Thyroid gland (tissue), 4 donors: Measurements from ENCODE around the gene KBTBD12. TPM values are rescaled to one million over a fixed set of nuclear protein-coding genes. Genes with fewer than 3 reads are reported as not detected.
"Not testable (repeated sequence)": the region's sequence is repeated elsewhere in the genome, so short reads cannot be mapped to it uniquely, and the experiment has no call there.

Source experiments
- DNase-seq, 2 donors: peaks; one replicate each; pipeline ENCODE4 v3.0.0-alpha.2; 2019
- H3K27ac ChIP-seq, 3 donors: fragments of 200-600 bp; sonication (generic); 1 replicate in 2 of 3; 2 replicates in 1 of 3; pipeline ENCODE4 v1.5.1; 2016 to 2019; ENCODE audit warnings: mild to moderate bottlenecking in 1 of 3, moderate library complexity in 1 of 3
- H3K27me3 ChIP-seq: fragments of 200-600 bp; sonication (generic); one replicate; pipeline ENCODE4 v1.5.1; 2019
- H3K36me3 ChIP-seq, 2 donors: fragments of 200-600 bp; sonication (generic); one replicate each; pipeline ENCODE4 v1.5.1; 2016 to 2019
- H3K4me1 ChIP-seq, 2 donors: fragments of 200-600 bp; sonication (generic); one replicate each; pipeline ENCODE4 v1.5.1; 2017 to 2019
- H3K4me3 ChIP-seq, 3 donors: fragments of 200-600 bp; sonication (generic); replicated peaks in 1 of 3; 1 replicate in 2 of 3; 2 replicates in 1 of 3; pipeline ENCODE4 v1.5.1; 2016; ENCODE audit warnings: mild to moderate bottlenecking in 1 of 3
- H3K9me3 ChIP-seq: fragments of 200-600 bp; sonication (generic); one replicate; pipeline ENCODE4 v1.5.1; 2017
- POLR2A ChIP-seq, 2 donors: fragments of 450-650 bp; IDR thresholded peaks; one replicate each; pipeline ENCODE4 v1.6.1; 2017; ENCODE audit warnings: antibody characterized with exemption in 2 of 2, mild to moderate bottlenecking in 2 of 2, moderate library complexity in 1 of 2
- WGBS, 2 donors: methylation state at CpG; one replicate each; pipeline ENCODE4 v1.1.5; 2017; 5-methylcytosine and 5-hydroxymethylcytosine counted together
- intact Hi-C: fragments of 100-400 bp; cut with DNase I; formaldehyde crosslinking; loops from one replicate; pipeline ENCODE4 v1.15.1; 2023
- total RNA-seq, 4 donors: library from RNA; depleted of rRNA; stranded (reverse); fragments of >200 nt; gene quantifications; one replicate each; pipeline ENCODE4 v1.2.3, GENCODE V29; 2016
- TF ChIP-seq, protein P1 (sequence below), 6 experiments: fragments of 200-600 bp in 3 of 6; fragments of 450-650 bp in 3 of 6; sonication (generic) in 3 of 6; IDR thresholded peaks; one replicate each; pipeline ENCODE4 v1.5.1; 2016 to 2019; ENCODE audit warnings: antibody characterized with exemption in 6 of 6, mild to moderate bottlenecking in 2 of 6, inconsistent platforms in 1 of 6, moderate library complexity in 1 of 6

Gene KBTBD12
- total RNA-seq, 4 donors from 2014 or later: 1.5 TPM; not detected in 3

DNA sequence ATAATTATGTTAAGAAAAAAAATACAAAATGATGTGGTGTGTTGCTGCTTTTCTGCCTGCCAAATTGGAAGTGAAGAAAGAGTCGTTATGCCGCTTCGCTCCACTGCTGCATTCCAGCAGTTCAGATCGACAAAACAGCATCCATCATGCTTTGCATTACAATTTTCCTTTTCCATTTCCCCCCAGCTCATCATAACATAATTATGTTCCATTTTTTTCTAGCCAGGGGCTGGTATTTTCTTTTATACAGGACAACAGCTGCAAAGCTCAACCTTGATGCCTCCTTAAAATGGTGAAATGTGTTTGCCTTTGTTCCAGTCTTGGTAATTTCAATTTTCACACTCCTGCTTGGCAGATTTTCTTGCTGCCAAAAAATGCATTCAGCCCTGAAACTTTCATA is 44.9 kb upstream of the KBTBD12 start:
- Histone ChIP-seq H3K4me1 (no peaks in the 10 kb centered on the region), H3K36me3 (no peaks in the 10 kb centered on the region), H3K9me3 (no peaks in the 10 kb centered on the region), H3K27ac (no peak overlapping the region), H3K4me3 (no peak overlapping the region), H3K27me3 (no peaks in the 10 kb centered on the region)
- DNase-seq: no peak
- TF ChIP-seq POLR2A (IDR thresholded peaks at IDR 0.05): no peak
- TF ChIP-seq, protein P1, sequence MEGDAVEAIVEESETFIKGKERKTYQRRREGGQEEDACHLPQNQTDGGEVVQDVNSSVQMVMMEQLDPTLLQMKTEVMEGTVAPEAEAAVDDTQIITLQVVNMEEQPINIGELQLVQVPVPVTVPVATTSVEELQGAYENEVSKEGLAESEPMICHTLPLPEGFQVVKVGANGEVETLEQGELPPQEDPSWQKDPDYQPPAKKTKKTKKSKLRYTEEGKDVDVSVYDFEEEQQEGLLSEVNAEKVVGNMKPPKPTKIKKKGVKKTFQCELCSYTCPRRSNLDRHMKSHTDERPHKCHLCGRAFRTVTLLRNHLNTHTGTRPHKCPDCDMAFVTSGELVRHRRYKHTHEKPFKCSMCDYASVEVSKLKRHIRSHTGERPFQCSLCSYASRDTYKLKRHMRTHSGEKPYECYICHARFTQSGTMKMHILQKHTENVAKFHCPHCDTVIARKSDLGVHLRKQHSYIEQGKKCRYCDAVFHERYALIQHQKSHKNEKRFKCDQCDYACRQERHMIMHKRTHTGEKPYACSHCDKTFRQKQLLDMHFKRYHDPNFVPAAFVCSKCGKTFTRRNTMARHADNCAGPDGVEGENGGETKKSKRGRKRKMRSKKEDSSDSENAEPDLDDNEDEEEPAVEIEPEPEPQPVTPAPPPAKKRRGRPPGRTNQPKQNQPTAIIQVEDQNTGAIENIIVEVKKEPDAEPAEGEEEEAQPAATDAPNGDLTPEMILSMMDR (IDR thresholded peaks at IDR 0.05): no peak
- WGBS, 2 donors: 55 to 72% methylated on average over 4 of the region's 4 CpGs
- intact Hi-C loops: no loop called here

DNA sequence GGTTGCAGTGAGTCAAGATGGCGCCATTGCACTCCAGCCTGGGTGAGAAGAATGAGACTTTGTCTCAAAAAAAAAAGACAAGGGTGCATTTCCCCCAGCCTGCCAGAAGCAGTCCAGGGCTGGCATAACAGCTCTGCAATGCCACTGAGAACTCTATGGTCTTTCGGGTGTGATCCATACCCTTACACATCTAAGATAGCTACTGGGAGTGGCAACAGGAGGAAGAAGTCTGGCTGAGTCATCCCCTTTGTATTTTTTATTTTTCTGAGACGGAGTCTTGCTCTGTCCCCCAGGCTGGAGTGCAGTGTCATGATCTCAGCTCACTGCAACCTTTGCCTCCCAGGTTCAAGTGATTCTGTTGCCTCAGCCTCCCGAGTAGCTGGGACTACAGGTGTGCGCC is 40.9 kb upstream of the KBTBD12 start:
- H3K4me3 ChIP-seq, H3K27me3 ChIP-seq, H3K4me1 ChIP-seq, H3K36me3 ChIP-seq, intact Hi-C loops, DNase-seq, H3K27ac ChIP-seq, H3K9me3 ChIP-seq: not testable (repeated sequence)
- 89 to 96% methylated on average over 5 of the region's 5 CpGs for WGBS, 2 donors

DNA sequence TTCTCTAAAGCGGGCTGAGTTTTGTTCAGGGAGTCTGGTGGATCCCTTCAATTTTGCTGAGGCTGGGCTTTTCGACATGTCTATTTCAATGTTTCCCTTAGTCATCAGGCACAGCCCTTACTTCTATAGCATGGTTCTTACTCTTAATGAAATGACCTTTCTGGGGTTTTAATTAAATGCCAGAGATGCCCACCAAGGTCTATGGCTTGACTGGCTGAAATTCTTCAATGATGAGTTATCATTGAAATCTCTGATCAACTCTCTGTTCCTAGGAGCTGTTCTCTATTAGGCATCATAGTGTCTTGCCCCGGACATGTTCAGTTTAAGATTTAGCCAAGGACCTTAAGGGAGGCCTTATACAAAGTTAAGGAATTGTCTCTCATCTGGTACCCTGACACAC is 33.4 kb upstream of the KBTBD12 start:
- intact Hi-C loops: no loop called here
- Histone ChIP-seq H3K9me3 (no peaks in the 10 kb centered on the region), H3K27ac (no peak overlapping the region), H3K27me3 (no peaks in the 10 kb centered on the region), H3K4me3 (no peak overlapping the region), H3K4me1 (no peaks in the 10 kb centered on the region), H3K36me3 (no peaks in the 10 kb centered on the region)
- 95 to 97% methylated on average over 3 of the region's 3 CpGs for WGBS, 2 donors
- TF ChIP-seq, protein P1 (IDR thresholded peaks at IDR 0.05): no peak
- no peak for TF ChIP-seq POLR2A (IDR thresholded peaks at IDR 0.05)
- DNase-seq: no peak

DNA sequence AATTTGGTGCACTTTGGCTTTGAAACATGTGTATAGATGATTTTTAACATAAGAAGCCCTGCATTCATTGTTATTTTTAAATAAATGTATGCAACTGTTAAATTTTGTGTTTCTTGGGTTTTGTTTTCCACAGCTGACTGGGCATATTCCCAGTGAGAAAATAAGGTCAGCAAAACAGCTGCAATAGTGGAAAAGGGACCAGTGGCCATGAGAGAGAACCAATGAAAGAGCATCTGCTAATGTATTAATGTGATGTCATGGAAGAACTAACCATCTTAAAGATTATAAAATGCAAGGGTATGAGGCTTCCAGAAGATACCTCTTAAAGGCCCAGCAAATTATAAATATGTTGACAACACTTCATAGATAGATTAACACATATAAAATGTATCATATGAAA is 31.0 kb upstream of the KBTBD12 start:
- H3K27me3 ChIP-seq: no peaks in the 10 kb centered on the region
- no peaks in the 10 kb centered on the region for H3K9me3 ChIP-seq
- intact Hi-C loops: no loop called here
- H3K36me3 ChIP-seq: no peaks in the 10 kb centered on the region
- TF ChIP-seq, protein P1 (IDR thresholded peaks at IDR 0.05): no peak
- TF ChIP-seq POLR2A (IDR thresholded peaks at IDR 0.05): no peak
- DNase-seq: no peak
- H3K27ac ChIP-seq: no peak overlapping the region
- no peaks in the 10 kb centered on the region for H3K4me1 ChIP-seq
- H3K4me3 ChIP-seq: no peak overlapping the region

DNA sequence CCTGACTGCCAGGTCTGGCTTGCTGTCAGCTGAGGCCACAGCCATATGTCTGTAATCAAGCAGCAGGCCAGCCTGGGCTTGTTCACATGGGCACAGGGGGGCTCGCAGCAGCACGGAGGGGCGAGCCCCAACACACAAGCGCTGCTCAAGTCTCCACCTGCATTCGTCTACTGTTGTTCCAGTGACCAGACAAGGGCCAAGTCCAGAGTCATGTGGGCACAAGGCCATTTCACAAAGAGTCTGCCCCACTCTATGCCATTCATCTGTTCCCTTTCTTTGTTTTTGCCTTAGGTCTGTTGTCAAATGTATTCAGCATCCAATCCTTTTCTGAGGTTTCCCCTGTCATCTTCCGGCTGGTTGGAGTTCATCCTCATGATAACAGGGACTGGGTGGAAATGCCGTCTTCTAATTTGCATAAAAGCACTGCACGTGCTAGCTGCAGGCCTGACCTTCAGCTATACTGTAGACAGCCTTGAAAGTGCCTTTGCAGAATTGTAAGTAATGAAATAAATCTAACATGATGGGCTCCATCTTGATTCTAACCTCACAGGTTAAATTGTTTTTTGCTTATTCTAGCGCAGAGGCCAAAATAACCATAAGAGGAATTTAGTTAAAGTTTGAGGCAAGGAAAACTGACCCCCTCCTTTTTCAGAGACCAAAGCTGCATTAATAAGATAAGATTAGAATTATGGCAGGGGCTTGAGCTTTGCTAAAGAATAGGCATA is 28.6 kb upstream of the KBTBD12 start:
- 84 to 90% methylated on average over 6 to 9 of the region's 9 CpGs for WGBS, 2 donors
- no peak for TF ChIP-seq POLR2A (IDR thresholded peaks at IDR 0.05)
- TF ChIP-seq, protein P1 (IDR thresholded peaks at IDR 0.05): no peak
- intact Hi-C loops: no loop called here
- Histone ChIP-seq H3K36me3 (no peaks in the 10 kb centered on the region), H3K27me3 (no peaks in the 10 kb centered on the region), H3K9me3 (no peaks in the 10 kb centered on the region), H3K4me1 (no peaks in the 10 kb centered on the region), H3K27ac (no peak overlapping the region), H3K4me3 (no peak overlapping the region)
- no peak for DNase-seq

DNA sequence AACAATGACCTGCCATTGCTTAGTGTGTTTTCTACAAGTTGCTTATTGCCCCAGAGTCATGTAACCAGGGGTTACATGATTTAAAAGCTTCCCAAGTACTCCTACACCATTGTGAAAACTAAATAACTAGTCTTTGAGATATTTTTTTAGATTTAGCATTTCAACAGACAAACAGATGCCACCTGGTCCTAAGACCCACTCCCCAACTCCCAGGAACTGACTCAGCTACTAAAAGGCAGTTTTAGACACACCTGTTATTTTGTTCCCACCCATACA is 28.1 kb upstream of the KBTBD12 start:
- Histone ChIP-seq H3K4me3 (no peak overlapping the region), H3K27me3 (no peaks in the 10 kb centered on the region), H3K4me1 (no peaks in the 10 kb centered on the region), H3K27ac (no peak overlapping the region), H3K36me3 (no peaks in the 10 kb centered on the region), H3K9me3 (no peaks in the 10 kb centered on the region)
- intact Hi-C loops: no loop called here
- DNase-seq: no peak
- TF ChIP-seq POLR2A (IDR thresholded peaks at IDR 0.05): no peak
